AG20443 (cell line): ENCODE data around the gene FAF1.
A peak's percentile ranks its signal among the peaks of the same experiment; 100 is the strongest.
"Not testable (repeated sequence)": the region's sequence is repeated elsewhere in the genome, so short reads cannot be mapped to it uniquely, and the experiment has no call there.

Experiments used
- DNase-seq: peaks from one replicate; pipeline ENCODE4 v3.0.0; 2012; ENCODE audit warnings: low spot score, mixed read lengths

The FAF1 gene

DNA sequence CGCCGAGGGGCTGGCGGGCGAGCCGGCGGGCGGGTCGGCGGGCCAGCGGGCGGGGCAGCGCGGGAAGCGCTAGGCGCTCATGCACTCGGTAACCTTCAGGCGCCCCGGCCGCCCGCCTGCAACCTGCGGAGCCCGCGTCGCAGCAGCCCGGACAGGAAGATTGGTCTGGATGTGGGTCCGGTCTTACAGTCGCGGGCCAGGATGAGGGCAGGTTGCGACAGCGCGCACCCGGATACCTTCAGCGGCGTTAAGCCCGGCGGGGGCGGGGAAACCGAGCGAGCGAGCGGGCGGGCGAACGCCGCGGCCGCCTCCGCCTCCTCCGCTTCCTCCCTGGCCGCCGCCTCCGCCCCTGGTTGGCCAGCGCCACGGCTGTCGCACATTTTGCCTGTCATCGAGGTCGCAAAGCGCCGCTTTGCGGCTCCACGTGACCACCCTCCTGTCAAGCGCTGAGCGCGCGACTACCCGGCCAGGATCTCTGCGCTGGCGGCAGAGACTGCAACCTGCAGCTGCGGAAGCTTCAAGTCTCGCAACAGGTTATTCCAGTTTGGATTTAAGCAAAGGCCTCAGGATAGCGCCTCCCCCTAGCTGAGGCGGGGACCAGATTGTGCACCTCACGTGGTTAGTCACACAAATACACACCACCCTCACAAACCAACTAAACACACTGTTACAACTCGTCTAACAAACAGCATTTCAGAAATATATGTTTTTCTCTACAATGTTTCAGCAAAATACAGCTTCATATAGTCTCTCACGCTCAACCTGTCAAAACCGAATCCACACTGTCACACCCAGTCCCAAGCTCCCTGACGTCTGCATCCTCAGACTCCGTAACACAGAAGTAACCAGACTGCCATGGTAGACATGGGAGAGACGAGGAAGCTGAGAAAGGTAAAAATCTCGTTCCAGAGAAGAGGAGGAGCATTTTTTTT, at the start of gene FAF1:
Gene FAF1, minus strand, starts transcription at position 355 of the 932 bp plus-strand sequence. CDS start 456 bp downstream, outside the sequence.
- DNase-seq: peak; percentile 97

DNA sequence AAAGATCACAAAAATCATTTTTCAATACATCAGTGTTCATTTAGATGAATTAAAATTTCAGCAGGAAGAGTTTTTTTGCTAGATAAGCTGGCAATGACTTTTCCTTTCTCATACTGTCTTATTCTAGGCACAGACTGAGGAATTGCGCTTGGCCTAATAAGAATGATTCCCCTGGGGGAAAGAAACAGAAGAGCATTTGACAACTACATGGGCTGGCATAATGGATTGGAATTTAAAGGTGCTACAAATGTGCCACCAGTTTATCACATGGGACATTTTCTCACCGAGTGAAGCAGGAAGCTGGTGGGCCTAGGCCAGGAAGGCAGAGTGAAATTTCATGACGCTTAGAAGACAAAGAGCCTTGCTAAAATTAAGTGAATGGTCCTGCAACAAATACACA, 49.3 kb upstream of the FAF1 start:
- DNase-seq: no peak

DNA sequence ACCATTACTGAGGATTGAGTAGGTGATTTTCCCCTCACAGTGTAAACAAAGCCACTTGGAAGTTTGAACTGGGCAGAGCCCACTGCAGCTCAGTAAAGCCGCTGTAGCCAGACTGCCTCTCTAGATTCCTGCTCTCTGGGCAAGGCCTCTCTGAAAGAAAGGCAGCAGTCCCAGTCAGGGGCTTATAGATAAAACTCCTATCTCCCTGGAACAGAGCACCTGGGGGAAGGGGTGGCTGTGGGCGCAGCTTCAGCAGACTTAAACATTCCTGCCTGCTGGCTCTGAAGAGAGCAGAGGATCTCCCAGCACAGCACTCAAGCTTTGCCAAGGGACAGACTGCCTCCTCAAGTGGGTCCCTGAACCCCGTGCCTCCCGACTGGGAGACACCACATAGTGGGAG, 45.5 kb upstream of the FAF1 start:
- DNase-seq: not testable (repeated sequence)

DNA sequence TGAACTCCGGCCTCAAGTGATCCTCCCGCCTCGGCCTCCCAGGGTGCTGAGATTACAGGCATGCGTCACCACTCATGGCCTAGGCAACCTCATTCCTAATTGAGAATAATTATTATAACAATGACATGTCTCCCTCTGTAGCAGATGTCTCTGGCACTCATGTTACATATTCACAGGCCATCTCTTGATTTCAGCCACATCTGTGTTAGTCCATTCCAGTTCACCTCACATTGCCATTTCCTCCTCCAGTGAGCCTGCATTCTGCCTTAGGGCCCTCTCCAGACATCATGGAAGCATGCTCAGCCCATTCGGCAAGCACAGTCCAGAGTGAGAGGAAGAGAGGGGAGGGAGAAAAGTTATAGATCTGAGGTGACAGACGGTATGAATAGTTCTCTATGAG, 42.4 kb upstream of the FAF1 start:
- DNase-seq: no peak

DNA sequence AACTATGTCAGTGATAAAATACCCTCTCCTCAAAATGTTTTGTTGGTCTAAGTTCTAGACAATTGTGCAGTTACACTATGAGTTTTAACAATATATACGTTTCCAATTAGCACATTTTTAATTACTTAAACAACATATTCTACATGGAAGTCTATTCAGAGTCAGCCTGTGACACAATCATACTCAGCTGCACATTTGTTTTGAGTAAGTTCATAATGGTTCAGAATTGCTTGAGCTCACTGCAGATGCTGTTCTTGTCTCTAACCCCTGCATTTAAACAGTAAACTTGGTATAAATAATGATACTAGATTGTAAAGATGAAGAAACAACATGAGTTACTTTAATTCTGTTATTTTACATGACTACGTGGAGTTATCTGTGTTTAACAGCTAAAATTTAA, 40.6 kb upstream of the FAF1 start:
- no peak for DNase-seq

- DNase-seq: no peak
Measured at GRCh38 chr1:51000160-51000559, 40.1 kb upstream of the FAF1 start.

- DNase-seq: not testable (repeated sequence)
Measured at GRCh38 chr1:50999375-50999774, 39.3 kb upstream of the FAF1 start.

GRCh38 chr1:50996083-50996482, 36.0 kb upstream of the FAF1 start:
- DNase-seq: no peak

GRCh38 chr1:50995651-50996050, 35.6 kb upstream of the FAF1 start:
- DNase-seq: no peak

- DNase-seq: no peak
Measured at GRCh38 chr1:50994997-50995396, 34.9 kb upstream of the FAF1 start.

GRCh38 chr1:50993645-50994044, 33.6 kb upstream of the FAF1 start:
- no peak for DNase-seq

- DNase-seq: no peak
Measured at GRCh38 chr1:50992532-50993318, 32.7 kb upstream of the FAF1 start.

DNA sequence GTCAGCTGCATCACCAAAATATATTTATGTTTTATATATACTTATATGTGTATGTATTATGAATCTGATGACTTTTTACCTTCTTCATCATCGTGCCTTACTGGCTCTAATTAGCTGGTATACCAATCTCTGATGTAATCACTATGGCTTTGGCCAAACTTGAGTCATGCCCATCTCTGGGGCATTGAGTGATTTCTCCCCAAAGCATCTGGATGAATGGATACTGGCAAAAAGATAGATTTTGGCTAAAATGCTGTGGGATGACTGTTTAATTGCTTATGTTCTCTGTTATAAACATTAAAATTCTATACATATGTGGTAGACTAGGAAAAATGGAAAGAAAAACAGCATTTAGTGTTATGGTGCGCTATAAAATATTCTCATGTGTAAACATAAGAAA, 29.6 kb upstream of the FAF1 start:
- peak; percentile 59 for DNase-seq

DNA sequence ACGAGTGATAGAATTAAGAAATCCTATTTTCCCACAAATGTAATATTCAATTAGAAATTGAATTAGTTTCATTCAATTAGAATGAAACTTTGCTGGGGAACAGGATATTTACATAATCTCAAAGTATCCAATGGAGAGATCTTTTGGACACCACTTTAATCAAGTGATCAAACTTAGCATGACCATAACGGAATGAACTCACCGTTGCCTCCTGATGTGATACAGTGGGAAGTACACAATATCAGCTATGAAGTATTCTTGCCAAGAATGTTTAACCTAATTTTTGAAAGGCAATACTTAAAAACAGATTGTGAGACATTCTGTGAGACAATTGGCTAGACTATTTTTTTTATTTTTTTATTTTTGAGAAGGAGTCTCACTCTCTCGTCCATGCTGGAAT, 26.6 kb upstream of the FAF1 start:
- no peak for DNase-seq

DNA sequence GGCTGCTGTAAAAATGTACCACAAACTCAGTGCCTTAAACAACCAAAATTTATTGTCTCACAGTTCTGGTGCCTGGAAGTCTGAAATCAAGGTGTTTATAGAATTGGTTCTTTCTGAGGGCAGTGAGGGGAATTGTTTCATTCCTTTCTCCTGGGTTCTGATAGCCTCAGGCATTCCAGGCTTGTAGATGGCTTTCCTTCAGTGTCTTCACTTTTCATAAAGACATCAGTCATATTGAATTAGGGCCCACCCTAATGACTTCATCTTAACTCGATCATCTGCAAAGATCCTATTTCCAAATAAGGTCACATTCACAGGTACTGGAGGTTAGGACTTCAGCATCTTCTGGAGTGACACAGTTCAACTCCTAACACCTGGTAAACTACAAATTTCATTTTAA, 25.0 kb upstream of the FAF1 start:
- DNase-seq: no peak

- DNase-seq: no peak
Measured at GRCh38 chr1:50983219-50983802, 23.2 kb upstream of the FAF1 start.

DNA sequence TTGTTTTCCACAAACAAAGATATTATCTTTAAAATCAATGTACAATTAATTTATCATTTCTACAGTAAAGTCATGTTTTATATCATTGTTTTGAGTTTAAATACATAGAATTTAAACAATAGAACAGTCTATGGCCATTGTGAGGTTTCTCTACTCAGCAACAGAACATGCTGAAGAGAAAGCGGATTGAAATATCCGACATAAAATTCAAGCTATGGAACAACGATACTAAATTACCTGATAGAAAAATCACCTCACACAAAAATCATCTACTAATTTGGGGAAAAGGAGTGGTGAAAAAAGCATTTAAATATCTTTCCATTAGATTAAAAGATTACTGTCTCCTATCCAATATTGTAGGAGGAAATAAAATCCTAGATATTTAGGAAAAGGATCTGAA, 22.5 kb upstream of the FAF1 start:
- DNase-seq: no peak

DNA sequence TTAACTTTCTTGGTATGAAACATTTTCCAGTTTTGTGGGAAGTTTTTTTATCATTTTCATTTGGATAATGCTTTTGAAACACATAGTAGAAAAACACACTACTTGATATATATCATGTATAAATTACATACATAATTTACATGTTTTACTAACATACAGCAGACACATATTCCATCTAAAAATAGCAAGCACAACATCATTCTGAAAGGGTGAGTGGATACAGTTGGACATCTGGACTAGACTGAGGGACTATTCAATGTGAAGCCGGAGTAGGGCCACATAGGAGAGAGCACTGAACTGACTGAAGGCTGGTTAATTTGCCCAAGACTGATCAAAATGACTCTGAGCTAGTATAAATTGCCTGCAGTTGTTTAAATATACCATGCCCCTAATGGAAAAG, 21.7 kb upstream of the FAF1 start:
- DNase-seq: no peak

- no peak for DNase-seq
Measured at GRCh38 chr1:50980505-50980904, 20.4 kb upstream of the FAF1 start.

- DNase-seq: no peak
Measured at GRCh38 chr1:50979937-50980336, 19.9 kb upstream of the FAF1 start.

DNA sequence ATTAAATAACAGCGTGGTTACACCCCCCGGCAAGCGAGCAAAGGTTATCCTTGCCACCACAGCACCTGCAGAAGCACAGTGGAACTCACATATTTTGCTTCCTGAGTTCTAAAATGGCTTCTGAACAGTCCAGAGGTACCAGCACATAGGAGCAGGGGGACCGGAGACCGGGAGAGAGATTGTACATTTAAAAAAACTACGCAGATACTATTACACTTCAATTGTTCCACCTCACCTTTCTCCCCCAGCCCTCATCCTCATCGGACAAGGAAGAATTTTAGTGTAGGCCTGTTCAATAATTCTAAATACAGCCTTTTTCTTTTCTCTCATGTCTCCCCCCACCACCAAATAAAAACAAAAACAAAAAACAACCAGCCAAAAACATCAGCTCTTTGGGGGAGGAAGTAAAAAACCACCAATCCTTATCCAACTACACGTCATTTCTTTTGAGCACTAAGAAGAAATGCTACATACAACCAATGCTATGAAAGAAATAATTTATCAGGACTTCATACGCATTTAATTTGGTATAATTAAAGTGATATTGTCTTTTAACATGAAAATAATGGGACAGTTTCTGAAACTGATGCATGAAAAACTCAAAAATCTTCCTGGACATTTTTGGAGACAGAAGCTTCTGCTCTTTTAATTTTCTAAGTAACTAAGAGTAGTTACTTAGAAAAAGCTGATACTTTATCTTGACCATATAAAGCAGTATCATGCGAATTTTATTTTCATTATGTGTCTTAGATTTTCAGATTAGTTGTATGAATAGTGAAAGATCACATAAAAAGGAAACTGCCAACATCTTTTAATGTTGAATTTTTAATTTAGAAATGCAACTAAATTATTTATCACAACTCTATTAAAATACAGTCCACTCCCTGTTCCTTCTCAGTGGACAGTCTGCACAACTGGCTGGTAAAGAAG, 19.1 kb upstream of the FAF1 start:
- DNase-seq: no peak
